Fibroblast of peridontal ligament (primary cell): Measurements from ENCODE around the gene CCDC148.
"Not testable (repeated sequence)": the region's sequence is repeated elsewhere in the genome, so short reads cannot be mapped to it uniquely, and the experiment has no call there.

Experiments
- DNase-seq: peaks from one replicate; pipeline ENCODE4 v3.0.0-alpha.2; 2010; ENCODE audit errors: extremely low read depth

The CCDC148 gene

DNA sequence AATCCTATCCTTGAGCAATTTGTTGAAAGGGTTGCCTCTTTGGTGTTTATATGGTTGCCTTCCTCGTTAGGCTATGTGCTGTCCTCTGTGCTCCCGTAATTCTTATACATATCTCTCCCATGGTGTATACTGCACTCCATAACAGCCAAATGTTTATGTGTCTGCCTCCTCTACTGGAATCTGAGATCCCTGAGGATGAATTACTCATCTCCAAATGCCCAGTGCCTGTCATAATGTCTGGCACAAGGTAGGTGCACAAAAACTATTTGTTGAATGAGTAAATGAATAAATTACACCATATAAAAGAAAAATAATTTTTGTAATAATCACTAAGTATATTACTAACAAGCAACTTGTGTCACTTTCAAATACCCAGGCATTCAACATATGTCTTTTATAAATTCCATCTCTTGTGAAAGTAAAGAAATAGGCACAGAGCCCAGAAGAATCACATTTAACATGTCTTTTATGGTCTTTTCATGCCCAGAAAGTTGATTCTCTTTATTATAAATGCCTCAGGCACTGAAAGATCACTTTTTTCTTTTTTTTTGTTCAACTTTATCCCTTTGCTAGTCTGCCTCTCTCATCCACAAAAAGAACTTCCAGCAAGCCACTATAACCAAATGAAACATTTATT is 164.9 kb downstream of the CCDC148 start:
- peak; percentile 74 for DNase-seq

DNA sequence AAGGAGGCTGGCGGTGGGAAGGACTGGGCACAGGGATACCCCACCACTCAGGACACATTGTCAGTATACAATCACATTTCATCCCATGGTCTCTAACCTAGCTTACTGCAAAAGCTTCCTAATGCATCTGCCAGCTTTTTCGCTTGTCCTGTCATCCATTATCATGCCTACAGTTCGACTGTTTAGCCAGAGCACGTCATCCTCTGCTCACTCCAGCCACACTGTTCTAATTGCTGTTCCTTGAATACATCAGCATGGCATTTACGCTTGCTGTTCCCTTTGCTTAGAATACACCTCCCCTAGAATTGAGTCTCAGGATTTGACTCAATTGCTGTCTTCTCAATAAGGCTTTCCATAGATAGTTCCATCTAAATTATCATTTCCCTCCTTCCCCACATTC is 166.3 kb downstream of the CCDC148 start:
- DNase-seq = no peak

DNA sequence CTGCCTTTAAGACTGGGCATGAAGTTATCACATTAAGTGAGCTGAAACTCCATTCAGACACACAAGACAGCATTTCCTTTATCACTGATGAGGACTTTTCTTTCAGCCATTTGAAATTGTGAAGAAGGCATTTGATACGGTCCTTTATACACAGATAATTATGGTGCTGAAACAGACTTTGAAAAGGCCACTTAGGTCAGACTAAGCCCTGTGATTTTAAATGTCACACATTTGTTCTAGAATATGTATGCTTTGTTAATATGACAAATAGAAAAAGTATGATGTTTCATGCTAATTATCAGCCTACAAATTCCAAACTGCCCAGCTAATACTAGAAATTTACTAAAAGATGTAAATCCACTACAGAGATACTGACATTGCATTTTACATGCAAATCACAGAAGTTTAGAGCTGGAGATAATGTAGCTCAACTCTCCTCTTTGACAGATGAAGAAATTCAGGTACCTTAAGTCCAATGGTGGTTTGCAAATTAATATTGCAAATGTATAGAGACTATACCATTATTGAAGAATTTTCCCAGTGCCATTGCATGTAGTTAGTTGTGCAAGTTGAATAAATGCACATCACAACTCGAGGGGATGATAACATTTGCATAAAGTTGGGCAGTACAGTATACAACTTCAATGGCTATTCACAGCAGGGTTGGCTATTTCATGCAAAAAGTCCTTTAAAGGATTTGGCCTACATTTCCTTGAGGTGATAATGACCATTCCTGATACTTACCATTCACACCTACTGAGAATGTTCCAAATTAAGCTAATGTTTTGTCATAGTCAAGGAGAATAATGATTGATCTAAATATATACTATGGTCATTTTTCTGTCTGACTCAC is 179.7 kb downstream of the CCDC148 start:
- DNase-seq = no peak

- DNase-seq = no peak
These were observed 182.8 kb downstream of the CCDC148 start for GRCh38 chr2:158273791-158274190.

GRCh38 chr2:158270536-158270935 is 186.0 kb downstream of the CCDC148 start:
- no peak for DNase-seq

DNA sequence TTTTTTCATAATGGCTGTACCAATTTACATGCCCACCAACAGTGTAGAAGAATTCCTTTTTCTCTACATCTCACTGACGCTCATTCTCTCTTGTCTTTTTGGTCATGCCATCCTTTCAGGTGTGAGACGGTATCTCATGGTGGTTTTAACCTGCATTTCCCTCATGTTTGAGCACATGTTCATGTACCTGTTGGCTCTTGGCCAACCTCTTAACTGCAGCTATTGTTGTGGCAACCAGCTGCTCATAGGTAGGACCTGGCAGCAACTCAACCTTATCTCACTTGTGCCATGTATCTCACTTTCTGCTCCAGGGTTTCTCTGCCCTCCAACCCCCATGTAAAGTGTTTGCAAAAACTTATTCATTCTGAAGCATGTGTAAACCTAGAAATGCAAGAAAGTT is 187.4 kb downstream of the CCDC148 start:
- no peak for DNase-seq

DNA sequence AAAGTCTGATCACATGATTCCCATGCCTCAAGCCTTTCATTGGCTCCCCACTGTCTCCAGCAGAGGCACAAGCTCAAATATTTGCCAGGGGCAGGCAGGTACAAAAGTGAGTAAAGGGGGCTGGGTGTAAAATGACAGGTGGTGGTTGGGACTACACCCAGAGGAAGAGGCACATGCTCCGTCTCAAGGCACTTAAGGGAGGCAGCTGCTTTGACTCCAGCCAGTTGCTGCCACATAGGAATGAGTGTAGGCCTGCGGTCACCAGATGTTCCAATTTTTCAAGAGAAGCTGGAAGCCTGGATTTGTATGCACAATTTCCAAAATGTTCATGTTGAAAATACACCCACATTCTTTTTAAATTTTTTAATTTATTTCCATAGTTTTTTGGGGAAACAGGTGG is 190.4 kb downstream of the CCDC148 start:
- no peak for DNase-seq

GRCh38 chr2:158255257-158255656 is 201.3 kb downstream of the CCDC148 start:
- peak; percentile 42 for DNase-seq

- DNase-seq = no peak
These were observed 203.4 kb downstream of the CCDC148 start for GRCh38 chr2:158253170-158253569.

GRCh38 chr2:158251356-158251755 is 205.2 kb downstream of the CCDC148 start:
- no peak for DNase-seq

- DNase-seq = no peak
These were observed 213.2 kb downstream of the CCDC148 start for GRCh38 chr2:158243392-158243791.

DNA sequence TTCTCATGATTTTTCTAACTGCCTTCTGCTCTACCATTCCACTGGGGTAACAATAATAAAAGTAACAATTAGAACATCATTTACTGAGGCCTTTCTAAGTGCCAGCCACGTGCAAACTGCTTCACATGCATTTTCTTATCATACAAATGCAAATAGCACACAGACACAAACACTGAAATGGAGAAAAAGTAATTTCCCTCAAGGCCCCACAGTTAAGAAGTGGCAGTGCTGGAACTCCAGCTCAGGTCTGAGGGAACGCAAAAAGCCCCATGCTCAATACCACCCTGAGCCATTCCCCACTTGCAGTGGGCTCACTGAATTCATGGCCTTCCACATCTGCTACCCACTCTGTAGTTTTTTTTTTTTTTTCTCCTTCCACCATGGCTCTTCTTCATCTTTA is 214.3 kb downstream of the CCDC148 start:
- DNase-seq = no peak

GRCh38 chr2:158240975-158241374 is 215.6 kb downstream of the CCDC148 start:
- no peak for DNase-seq

DNA sequence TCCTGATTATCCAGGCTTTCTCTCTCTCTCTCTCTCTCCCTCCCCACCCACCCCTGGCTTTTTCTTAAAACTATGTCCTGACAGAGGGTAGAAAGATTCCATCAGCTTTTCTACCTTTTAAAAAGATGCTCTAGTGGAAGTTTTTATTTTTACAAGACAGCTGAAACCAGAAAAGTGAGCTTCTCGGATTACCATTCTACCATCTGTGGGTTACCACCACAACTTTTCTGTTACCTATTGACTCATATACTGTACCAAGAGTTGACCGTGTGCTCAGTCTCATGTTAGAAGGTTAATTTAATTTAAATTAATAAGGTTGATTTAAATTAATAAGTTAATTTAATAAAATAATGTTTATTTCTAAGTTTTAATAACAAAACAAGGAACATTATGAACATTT is 217.3 kb downstream of the CCDC148 start:
- no peak for DNase-seq

DNA sequence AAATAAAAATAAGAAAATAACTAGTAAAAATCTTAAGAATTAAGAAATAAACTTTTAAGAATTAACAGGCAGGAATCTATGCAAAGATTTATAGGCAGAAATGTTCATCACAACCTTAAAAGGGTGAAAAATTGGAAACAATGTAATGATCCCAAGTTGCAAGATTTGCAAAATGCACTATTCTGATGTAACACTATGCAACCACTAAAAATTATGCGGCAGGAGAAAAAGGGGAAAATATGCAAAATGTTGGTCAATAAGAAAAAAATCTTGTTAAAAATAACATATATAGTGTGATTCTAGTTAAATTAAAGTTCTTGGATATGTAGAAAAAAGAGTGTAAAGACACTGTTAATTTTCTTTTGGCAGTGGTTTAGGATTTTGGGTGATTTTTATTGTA is 222.1 kb downstream of the CCDC148 start:
- peak; percentile 14 for DNase-seq

DNA sequence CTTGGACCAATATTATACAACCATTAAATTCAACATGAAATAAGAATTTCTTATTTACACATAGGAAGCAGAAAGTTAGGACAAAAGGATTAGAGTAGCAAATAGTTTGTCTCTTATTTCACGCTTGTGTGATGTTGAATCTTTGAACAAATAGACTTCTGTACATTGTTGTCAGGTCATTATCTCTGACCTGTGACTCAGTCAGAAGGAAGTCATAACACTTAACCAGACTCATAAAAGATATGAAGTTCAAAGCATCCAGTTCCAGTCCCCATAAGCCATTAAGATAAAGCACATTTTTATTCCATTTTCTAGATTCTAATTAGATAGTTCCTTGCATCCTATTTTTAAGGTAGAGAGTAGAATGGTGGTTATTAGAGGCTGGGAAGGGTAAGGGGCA is 224.1 kb downstream of the CCDC148 start:
- DNase-seq = no peak

- DNase-seq = no peak
These were observed 227.5 kb downstream of the CCDC148 start for GRCh38 chr2:158228943-158229508.

DNA sequence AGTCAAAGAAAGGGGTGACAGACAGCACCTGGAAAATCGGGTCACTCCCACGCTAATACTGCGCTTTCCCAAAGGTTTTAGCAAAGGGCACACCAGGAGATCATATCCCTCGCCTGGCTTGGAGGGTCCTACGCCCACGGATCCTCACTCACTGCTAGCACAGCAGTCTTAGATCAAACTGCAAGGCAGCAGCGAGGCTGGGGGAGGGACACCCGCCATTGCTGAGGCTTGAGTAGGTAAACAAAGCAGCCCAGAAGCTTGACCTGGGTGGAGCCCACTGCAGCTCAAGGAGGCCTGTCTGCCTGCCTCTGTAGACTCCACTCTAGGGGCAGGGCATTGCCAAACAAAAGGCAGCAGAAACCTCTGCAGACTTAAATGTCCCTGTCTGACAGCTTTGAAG is 233.5 kb downstream of the CCDC148 start:
- DNase-seq = not testable (repeated sequence)

DNA sequence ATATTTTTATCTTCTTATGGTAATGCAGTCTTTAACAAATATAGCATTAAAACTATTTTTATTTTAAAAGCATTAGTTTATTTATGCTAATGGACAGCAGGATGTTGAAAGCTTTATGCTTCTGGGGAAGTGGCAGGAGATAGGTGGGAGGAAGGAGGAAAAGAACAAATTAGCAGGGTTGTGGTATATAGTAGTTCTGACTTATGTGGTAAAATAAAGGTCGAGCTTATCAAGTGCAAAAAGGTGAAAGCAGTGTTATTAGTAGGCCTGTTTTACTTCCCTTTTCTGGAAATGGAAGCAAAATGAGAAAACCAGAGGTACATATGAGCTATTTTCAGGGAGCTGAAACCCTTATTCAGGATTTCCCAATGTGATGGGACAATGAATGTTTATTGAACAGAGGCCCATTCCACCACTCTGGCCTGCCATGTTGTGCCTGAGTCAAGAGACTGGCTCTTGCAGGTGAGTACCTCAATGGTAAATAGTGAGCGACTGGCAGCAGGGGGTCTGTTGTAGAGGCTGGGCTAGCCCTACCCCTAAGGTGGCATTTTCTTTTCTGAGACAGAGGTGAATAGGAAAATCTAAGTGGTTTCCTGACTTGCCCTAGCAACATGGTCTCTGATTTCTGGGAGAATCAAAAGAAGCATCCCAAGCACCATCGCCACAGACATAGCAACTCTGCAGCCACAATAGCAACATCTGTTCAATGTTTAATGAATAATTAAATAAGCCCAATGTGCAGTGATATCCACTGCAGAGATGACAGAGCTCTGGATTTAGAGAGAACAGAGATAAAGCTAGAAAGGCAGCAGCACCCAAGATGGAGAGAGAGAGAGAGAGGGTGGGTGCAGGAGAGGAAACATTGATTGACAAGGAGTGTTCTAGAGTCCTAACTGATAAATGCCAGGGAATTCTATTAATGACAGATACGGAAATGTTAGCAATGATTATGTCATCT is 235.2 kb downstream of the CCDC148 start:
- DNase-seq = no peak

DNA sequence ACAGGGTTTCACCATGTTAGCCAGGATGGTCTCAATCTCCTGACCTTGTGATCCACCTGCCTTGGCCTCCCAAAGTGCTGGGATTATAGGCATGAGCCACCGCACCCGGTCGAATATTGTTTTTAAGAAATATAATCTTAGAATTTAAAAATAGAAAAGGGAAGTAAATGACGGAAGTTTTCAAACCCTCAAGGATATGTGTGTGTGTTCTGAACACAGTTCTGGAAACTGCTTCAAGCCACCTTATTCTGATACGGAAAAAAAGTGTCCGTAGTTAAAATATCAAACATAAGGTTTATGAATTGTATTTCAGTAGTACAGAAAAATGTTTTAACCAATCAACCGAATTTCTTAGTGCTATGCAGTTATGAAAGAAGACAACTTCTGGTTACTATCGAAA is 239.0 kb downstream of the CCDC148 start:
- no peak for DNase-seq

DNA sequence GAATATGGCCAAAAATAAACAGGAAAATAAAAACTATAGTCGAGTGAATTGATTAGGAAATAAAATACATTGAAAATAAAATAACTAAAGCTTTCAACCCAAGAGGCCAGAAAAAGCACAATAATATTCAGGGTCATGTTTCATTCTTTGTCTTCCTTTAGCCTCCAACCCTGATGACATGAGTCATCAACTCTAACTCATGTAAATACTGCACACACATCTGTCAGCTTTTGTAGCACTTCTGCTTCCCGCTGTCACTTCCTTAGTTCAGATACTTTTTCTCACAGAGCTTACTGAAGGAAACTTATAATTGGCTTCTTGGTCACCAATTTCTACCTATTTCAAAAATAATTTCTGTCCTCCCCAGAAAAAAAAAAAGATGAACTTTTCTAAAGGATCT is 242.1 kb downstream of the CCDC148 start:
- DNase-seq = peak; percentile 52

DNA sequence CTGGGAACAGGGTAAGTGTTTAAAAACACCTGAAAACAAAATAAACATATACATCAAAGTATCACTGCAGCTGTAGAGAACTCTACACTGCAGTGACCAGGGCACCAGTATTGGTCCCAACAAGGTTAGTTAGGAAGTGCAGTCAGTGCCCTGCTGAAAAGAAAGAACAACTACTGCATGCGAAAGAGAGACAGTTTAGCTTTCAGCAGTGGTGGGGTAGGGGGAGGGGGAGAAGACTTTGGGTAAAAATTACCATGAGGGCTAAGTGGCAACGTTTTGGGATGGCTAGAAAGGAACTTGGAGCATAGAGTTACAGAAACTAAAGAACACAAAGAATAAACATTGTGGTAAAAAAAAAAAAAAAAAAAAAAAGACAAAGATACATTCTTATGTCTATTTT is 242.8 kb downstream of the CCDC148 start:
- DNase-seq = no peak
